Raji (cell line): Measurements from ENCODE around the gene TBCCD1.

Experiments
- POLR2A ChIP-seq: IDR thresholded peaks from 2 replicates; pipeline ENCODE4 v1.6.1; 2011; ENCODE audit warnings: low read depth, low read length, control low read depth; ENCODE audit not compliant: insufficient read depth

TBCCD1 gene

DNA sequence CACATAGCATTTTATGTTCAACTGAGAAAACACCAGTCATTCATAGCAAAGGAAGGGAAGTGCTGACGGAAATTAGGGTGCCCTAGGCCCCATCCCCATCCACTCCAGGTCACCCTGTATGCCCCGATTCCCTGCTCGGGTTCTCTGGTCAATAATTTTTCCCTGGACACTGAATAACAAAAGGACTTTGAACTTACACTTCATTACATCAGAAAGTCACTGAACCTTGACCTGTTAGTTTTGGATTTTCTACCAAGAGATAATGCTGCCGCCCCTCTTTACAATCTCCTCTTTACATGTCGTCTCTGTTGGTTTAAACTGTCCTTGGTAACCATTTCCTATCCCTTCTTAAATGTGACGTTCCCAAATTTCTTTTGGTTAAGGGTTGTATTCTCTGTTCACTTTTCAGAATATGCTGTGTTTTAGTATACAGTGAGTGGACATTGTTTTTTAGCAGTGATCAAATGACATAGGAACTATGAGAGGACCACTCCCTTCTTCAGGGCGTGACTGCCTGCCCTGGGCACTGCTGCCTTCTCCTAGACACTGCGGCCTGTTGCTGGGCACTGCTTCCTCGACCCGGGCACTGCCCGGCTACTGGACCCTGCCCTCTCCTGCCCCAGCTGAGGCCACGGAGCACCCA is 32.1 kb upstream of the TBCCD1 start:
- TF ChIP-seq POLR2A: no peak

DNA sequence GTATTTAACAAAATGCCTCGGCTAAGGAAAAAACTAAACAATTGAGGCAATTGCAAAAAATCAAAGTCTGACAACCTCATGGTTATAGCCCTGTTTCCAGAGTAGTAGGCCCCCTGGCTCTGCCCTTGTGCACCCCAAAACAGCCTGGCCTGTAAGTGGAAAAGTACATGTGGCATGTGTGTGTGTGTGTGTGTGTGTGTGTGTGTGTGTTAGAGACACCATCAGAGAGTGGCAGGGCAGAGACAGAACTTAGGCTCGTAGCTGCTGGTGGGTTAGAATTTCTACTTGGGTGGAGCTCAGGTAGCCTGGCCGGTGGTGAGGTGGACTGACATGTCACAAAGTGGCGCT is 31.6 kb upstream of the TBCCD1 start:
- no peak for TF ChIP-seq POLR2A

DNA sequence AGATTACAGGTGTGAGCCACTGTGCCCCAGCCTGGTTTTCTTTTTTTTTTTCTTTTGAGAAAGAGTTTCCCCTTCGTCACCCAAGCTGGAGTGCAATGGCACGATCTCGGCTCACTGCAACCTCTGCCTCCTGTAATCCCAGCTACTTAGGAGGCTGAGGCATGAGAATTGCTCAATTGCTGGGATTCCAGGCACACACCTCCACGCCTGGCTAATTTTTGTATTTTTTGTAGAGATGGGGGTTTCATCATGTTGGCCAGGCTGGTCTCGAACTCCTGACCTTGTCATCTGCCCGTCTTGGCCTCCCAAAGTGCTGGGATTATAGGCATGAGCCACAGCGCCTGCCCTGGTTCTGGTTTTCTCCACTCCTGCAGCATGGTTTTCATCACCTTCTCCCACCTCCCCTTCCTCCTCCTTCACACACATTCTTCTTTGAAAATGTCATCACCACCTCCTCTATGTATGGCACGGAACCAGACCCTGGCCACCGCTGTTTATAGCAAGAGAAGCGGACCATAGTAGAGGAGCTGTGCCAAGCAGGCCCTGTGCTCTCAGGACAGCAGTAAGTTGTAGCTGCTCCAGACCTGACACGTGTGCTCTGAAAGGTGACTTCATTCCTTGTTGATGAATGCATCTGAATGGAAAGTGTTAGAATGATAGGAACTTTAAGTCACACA is 31.1 kb upstream of the TBCCD1 start:
- no peak for TF ChIP-seq POLR2A

DNA sequence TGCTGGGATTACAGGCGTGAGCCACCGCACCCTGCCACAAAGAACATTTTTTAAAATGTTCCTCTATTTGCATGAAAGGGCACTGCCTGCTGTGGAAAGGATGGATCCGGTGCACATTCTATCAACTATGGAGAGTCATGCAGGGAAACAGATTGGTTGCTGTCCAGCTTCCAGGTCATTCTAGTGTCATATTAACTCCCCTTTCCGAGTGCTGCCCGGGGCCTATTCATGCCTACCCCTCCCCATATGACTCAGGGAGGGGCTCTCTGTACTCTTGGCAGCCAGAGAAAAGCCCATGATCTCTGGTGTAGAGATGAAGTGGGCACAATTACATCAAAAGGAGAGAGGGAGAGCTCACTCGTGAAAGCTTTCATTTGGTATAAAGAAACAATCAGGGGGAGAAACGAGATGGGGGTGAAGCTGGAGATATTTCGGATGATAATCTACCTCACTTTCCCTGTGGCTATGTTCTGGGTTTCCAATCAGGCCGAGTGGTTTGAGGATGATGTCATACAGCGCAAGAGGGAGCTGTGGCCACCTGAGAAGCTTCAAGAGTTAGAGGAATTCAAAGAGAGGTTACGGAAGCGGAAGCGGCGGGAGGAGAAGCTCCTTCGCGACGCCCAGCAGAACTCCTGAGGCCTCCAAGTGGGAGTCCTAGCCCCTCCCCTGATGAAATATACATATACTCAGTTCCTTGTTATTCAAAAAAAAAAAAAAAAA is 29.6 kb upstream of the TBCCD1 start:
- no peak for TF ChIP-seq POLR2A

DNA sequence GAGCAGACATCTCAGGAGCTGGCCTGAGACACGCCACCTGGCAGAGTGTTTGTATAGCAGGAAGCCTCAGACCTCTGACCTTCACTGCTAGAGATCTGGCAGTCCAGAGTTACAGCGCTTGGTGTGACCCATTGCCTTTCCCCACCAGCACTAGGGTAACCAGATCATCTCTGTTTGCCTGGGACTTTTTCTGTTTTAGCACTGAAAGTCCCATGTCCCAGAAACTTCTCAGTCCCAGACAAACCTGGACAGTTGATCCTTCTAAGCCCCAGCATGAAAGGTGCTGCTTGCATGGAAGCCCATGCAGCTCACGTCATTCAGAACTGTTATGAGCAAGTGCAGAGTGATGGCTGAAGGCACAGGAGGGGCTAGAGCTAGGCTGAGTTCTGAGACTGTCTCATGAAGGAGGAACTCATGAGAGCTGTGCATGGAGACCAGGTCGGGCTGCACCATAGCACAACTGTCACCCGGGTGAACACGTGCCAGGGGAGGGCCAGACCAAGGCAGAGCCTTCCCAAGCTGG is 27.5 kb upstream of the TBCCD1 start:
- TF ChIP-seq POLR2A: no peak

DNA sequence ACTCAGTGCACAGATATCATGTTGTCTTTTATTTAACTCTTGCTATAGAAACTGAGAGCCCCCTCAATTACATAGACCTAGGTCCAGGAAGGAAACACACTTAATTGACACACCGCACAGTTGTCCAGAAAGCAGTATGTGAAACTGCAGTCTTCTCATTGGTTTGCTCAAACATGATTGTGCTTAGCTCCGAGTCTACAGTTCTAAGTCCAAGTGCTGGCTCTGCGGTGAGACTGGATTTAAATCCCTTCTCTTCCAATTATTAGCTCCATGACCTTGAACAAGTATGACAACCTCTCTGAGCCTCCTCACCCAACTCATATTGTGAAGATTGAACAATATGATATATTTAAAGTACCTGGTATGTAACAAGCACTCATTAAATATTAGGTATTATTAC is 26.7 kb upstream of the TBCCD1 start:
- no peak for TF ChIP-seq POLR2A

DNA sequence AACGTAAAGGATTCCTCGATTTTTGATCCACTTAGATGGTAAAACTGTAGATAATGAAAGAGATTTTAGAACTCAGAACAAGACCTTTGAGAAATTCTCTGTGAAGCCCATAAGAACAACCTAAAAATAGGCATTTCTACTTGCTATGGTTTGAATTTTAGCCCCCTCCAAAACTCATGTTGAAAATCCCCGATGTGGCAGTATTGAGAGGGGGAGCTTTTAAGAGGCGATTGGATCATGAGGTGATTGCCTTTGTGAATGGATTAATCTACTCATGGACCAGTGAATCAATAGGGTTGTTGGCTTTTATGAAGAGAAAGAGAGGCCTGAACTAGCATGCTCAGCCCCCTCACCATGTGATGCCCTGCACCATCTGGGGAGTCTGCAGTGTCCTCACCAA is 25.5 kb upstream of the TBCCD1 start:
- no peak for TF ChIP-seq POLR2A

DNA sequence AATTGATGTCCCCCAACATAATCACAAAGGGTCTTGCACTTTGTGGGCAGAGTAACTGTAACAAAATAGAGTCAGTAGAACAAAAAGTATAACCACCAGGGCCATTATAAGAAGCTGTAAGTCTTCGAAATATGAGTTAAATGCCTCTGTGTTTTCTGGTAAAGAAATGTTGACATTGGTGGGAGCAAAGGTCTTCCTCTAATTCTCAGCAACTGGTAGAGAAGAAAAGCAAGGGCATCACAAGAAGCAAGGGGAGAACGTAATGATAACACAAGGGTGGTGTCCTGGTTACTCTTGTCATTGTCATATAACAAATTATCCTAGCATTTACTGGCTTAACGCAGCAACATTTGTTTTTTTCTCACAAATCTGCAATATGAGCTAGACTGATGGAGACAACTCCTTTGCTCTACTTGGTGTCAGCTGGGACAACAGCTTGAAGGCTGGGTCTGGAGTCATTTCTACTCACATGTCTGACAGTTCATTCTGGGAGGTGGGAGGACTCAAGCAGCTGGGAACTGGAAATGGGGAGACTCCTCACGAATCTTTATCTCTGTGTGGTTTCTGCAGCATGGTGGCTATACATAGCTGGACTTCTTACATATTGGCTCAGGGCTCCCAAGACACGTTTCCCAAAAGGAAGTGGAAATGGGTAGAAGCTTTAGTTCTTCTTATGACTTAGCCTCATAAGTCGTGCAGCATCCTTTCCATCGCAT is 23.6 kb upstream of the TBCCD1 start:
- no peak for TF ChIP-seq POLR2A

DNA sequence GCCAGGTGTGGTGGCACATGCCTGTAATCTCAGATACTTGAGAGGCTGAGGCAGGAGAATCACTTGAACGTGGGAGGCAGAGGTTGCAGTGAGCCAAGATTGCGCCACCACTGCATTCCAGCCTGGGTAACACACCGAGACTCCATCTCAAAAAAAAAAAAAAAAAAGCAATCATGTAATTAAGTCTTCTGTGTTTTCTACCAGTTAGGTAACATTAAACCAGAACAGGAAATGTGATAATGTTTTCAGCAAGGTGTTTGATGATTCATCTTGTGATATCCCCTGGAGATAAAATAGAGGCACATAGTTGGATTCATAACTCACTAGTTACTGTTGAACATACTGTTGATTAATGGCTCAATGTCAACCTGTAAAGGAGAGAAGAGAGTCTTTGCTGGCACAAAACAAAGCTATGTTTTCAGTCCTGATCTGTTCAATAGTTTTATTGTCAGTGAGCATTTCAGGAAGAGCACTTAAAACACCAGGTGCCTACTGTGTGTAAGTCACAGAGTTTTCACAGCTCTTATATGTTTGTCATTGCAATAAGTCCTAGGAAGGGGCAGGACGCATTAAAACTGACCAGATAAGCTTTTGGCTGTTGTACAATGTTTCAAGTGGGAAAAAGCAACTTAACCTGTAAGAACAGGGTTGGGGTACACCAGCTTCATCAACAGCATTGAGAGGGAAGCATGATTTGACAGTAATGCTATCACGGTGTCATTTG is 22.9 kb upstream of the TBCCD1 start:
- TF ChIP-seq POLR2A: no peak

DNA sequence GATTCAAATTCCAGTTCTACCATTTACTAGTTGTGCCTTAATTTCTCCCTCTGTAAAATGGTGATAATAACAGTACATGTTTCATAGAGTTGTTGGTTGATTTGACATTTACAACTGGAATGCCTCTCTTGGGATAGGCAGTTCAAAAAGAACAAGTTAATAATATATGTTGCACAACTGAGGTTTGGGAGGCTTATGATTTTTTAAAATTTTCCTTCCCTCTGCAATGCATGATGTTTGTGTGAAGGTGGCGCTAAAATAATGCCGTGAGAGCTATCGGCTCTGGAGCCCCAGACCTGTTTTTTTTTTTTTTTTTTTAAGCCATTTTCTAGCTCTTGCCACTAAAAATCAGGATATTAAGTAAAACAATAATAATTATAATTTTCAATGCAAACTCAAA is 22.0 kb upstream of the TBCCD1 start:
- TF ChIP-seq POLR2A: no peak

DNA sequence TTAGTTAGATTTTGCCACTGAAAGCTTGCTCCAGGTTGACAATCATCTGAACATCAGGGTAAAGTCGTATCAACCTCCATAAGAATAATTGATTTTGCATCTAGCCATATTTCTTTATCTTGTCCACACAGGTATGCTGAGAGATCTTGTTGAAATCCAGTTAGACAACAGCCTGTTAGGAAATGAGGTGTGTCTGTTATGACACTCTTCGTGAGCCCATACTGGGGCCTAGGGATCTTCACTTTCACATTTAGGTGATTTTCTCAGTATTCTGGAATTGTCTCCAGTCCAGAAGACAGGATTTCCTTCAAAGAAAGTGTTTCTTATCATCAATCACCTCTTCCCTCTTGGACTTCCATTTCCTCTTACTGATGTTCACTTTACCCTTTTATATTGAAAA is 21.5 kb upstream of the TBCCD1 start:
- no peak for TF ChIP-seq POLR2A

DNA sequence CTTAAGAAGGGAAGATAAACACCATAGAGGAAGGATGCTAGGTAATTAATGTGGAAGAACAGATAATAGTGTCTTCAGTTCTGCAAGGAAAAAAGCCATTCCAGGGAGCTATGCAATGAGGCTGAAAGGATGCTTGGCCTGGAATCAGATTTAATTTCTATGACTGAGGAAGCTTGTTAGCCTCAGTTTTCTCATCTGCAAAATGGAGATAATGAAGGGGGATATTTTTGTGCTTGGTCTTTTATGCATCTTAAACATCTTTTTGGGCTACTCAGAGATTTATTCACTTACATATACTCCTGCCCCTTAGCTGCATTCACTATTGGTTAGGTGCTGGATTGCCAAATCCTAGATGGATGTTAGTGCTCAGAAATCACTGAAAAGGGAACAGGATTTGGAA is 20.0 kb upstream of the TBCCD1 start:
- TF ChIP-seq POLR2A: no peak

DNA sequence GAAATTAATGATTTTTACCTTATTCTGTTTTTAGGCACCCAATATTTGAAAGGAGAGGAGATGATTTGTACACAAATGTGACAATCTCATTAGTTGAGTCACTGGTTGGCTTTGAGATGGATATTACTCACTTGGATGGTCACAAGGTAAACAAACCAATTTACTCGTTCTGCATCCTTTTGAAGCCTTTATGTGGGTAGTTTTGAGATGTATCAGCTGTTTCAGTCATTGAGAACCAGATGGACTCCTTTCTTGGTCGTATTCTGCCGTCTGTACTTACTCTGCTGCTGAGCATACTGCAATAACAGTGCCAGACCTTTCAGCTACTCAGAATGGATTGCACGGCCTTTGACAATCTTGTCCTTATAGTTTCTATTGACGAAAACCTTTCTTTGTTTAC is 16.7 kb upstream of the TBCCD1 start:
- TF ChIP-seq POLR2A: no peak

DNA sequence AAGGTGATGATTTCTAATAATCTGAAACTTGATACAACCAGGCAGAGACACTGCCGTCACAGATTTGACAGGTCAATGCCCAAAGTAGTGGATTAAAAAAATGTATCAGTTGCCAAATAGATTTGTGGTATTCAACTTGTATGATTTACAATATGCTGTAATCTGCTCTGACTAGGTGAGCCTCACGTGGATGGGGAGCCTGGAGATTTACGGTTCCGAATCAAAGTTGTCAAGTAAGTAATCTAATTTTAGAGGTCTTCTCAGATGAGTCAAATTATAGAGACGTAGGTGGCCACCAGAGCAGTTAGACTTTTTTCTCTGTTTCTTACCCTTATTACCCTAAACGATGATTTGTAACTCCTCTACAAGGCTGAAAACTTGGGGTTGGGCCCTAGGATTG is 15.4 kb upstream of the TBCCD1 start:
- TF ChIP-seq POLR2A: no peak

DNA sequence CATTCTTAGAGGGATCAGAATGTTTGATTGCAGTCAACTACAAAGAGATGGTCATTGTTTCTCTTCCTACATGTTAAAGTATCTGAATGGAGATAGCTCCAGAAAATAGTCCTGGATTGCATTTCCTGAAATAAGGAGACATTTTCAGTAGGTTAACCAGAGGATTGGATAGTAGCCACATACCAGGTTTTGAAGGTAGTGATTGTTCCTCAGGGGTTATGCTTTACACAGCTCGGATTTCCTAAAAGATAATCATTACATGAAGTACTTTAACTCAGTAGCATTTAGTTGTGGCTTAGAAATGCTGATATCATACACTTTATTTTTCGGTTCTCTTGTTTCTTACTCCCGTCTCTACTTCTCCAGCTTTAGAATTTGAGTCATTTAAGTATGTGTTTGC is 13.6 kb upstream of the TBCCD1 start:
- TF ChIP-seq POLR2A: no peak
